Neural progenitor cell (in vitro differentiated cells): ENCODE measurements around the gene CTNNBL1. TPM values are rescaled to one million over a fixed set of nuclear protein-coding genes. Genes with fewer than 3 reads are reported as not detected.

Source experiments
- DNase-seq: peaks from one replicate; pipeline ENCODE4 v3.0.0-alpha.2; 2016; ENCODE audit warnings: low spot score
- H2AFZ ChIP-seq: fragments of 200-600 bp; sonication (generic); replicated peaks from 2 replicates; pipeline ENCODE4 v1.6.1; 2016; ENCODE audit warnings: antibody characterized with exemption
- H3F3A ChIP-seq: fragments of 200-600 bp; sonication (generic); 2 replicates; pipeline ENCODE4 v1.6.1; 2016; ENCODE audit warnings: antibody characterized with exemption, low read depth
- H3K27ac ChIP-seq: fragments of 200-600 bp; sonication (generic); 2 replicates; pipeline ENCODE4 v1.5.1; 2016; ENCODE audit warnings: mild to moderate bottlenecking
- H3K27me3 ChIP-seq: fragments of 200-600 bp; sonication (generic); 2 replicates; pipeline ENCODE4 v1.6.1; 2016; ENCODE audit warnings: mild to moderate bottlenecking, moderate library complexity
- H3K36me3 ChIP-seq: fragments of 200-600 bp; sonication (generic); 2 replicates; pipeline ENCODE4 v1.5.1; 2016
- H3K4me1 ChIP-seq: fragments of 200-600 bp; sonication (generic); 2 replicates; pipeline ENCODE4 v1.6.1; 2016; ENCODE audit warnings: mixed run types
- H3K4me2 ChIP-seq: fragments of 200-600 bp; sonication (generic); 2 replicates; pipeline ENCODE4 v1.6.1; 2016
- H3K4me3 ChIP-seq: fragments of 200-600 bp; sonication (generic); 2 replicates; pipeline ENCODE4 v1.5.1; 2016
- H3K79me2 ChIP-seq: fragments of 200-600 bp; sonication (generic); 2 replicates; pipeline ENCODE4 v1.6.1; 2016; ENCODE audit warnings: low read depth
- H3K9ac ChIP-seq: fragments of 200-600 bp; sonication (generic); 2 replicates; pipeline ENCODE4 v1.6.1; 2016
- H3K9me3 ChIP-seq: fragments of 200-600 bp; sonication (generic); 2 replicates; pipeline ENCODE4 v1.5.1; 2016; ENCODE audit warnings: low read depth
- H4K20me1 ChIP-seq: fragments of 200-600 bp; sonication (generic); 2 replicates; pipeline ENCODE4 v1.6.1; 2016; ENCODE audit warnings: low read depth
- H3K27ac Mint-ChIP-seq: 3 replicates; pipeline ENCODE4 v1.8.0; 2021; ENCODE audit warnings: mixed read lengths
- H3K27me3 Mint-ChIP-seq: 2 replicates; pipeline ENCODE4 v1.8.0; 2022; ENCODE audit warnings: low read depth, mild to moderate bottlenecking, inconsistent platforms, moderate library complexity, mixed read lengths; ENCODE audit not compliant: insufficient read depth
- H3K36me3 Mint-ChIP-seq: 3 replicates; pipeline ENCODE4 v1.8.0; 2021; ENCODE audit warnings: mixed read lengths
- H3K4me1 Mint-ChIP-seq: 3 replicates; pipeline ENCODE4 v1.8.0; 2021; ENCODE audit warnings: mixed read lengths
- H3K4me3 Mint-ChIP-seq: 3 replicates; pipeline ENCODE4 v1.8.0; 2021; ENCODE audit warnings: mild to moderate bottlenecking, moderate library complexity, mixed read lengths
- H3K9me3 Mint-ChIP-seq: 3 replicates; pipeline ENCODE4 v1.8.0; 2020; ENCODE audit warnings: mixed read lengths
- CTCF ChIP-seq: fragments of 200-600 bp; sonication (generic); IDR thresholded peaks from 2 replicates; pipeline ENCODE4 v1.5.1; 2017; ENCODE audit warnings: antibody characterized with exemption, mild to moderate bottlenecking
- EZH2 ChIP-seq: fragments of 200-600 bp; sonication (generic); IDR thresholded peaks from 2 replicates; pipeline ENCODE4 v1.6.1; 2017; ENCODE audit warnings: antibody characterized with exemption, mild to moderate bottlenecking, moderate library complexity
- EZH2phosphoT487 ChIP-seq: fragments of 200-600 bp; sonication (generic); IDR thresholded peaks from 2 replicates; pipeline ENCODE4 v1.6.1; 2017; ENCODE audit warnings: antibody characterized with exemption
- total RNA-seq: library from RNA; depleted of rRNA; stranded (reverse); fragments of >200 nt; gene quantifications from 2 replicates; pipeline ENCODE4 v1.2.3, GENCODE V29; 2015; ENCODE audit warnings: low replicate concordance

The CTNNBL1 gene
- total RNA-seq, 1 donor from 2014 or later: 54.5 TPM

GRCh38 chr20:37762716-37763485 lies 69.1 kb downstream of the CTNNBL1 start:
- Histone ChIP-seq H3K27me3 (no peaks in the 10 kb centered on the region), H3K79me2 (no peaks in the 10 kb centered on the region), H2AFZ (no peak overlapping the region), H3K27ac (no peak overlapping the region), H3K36me3 (no peaks in the 10 kb centered on the region), H3K9ac (no peak overlapping the region), H3K4me3 (no peak overlapping the region), H3K4me1 (peaks cover 29% of the 10 kb centered on the region), H3F3A (peaks cover 19% of the 10 kb centered on the region), H3K9me3 (no peaks in the 10 kb centered on the region), H3K4me2 (no peak overlapping the region), H4K20me1 (peaks cover 5% of the 10 kb centered on the region)
- TF ChIP-seq EZH2phosphoT487 (no peak), CTCF (no peak), EZH2 (no peak)
- Mint-ChIP-seq H3K9me3 (no peaks in the 10 kb centered on the region), H3K4me3 (no peak overlapping the region), H3K27me3 (no peaks in the 10 kb centered on the region), H3K36me3 (no peaks in the 10 kb centered on the region), H3K27ac (no peak overlapping the region), H3K4me1 (peaks cover 18% of the 10 kb centered on the region)
- DNase-seq: no peak

GRCh38 chr20:37764333-37764935 lies 70.6 kb downstream of the CTNNBL1 start:
- H4K20me1 ChIP-seq: no peaks in the 10 kb centered on the region
- DNase-seq: no peak
- Mint-ChIP-seq H3K27me3 (no peaks in the 10 kb centered on the region), H3K27ac (no peak overlapping the region), H3K36me3 (no peaks in the 10 kb centered on the region), H3K9me3 (no peaks in the 10 kb centered on the region), H3K4me3 (no peak overlapping the region), H3K4me1 (peaks cover 8% of the 10 kb centered on the region)
- no peaks in the 10 kb centered on the region for H3K36me3 ChIP-seq
- H3K9ac ChIP-seq: no peak overlapping the region
- TF ChIP-seq CTCF: no peak
- TF ChIP-seq EZH2phosphoT487: no peak
- no peak for TF ChIP-seq EZH2
- H3K27me3 ChIP-seq: no peaks in the 10 kb centered on the region
- no peak overlapping the region for H3K4me2 ChIP-seq
- no peak overlapping the region for H2AFZ ChIP-seq
- no peak overlapping the region for H3K27ac ChIP-seq
- H3K79me2 ChIP-seq: no peaks in the 10 kb centered on the region
- peaks cover 4% of the 10 kb centered on the region for H3F3A ChIP-seq
- no peak overlapping the region for H3K4me3 ChIP-seq
- peaks cover 14% of the 10 kb centered on the region for H3K4me1 ChIP-seq
- no peaks in the 10 kb centered on the region for H3K9me3 ChIP-seq

GRCh38 chr20:37770908-37771307 lies 77.1 kb downstream of the CTNNBL1 start:
- Histone ChIP-seq H3K79me2 (no peaks in the 10 kb centered on the region), H4K20me1 (no peaks in the 10 kb centered on the region), H2AFZ (no peak overlapping the region), H3K27ac (no peak overlapping the region), H3K4me1 (no peaks in the 10 kb centered on the region), H3K4me3 (no peak overlapping the region), H3F3A (peaks cover 9% of the 10 kb centered on the region), H3K9me3 (no peaks in the 10 kb centered on the region), H3K9ac (no peak overlapping the region), H3K36me3 (no peaks in the 10 kb centered on the region), H3K27me3 (no peaks in the 10 kb centered on the region), H3K4me2 (no peak overlapping the region)
- no peak for TF ChIP-seq CTCF
- no peak for TF ChIP-seq EZH2phosphoT487
- no peak for TF ChIP-seq EZH2
- Mint-ChIP-seq H3K9me3 (no peaks in the 10 kb centered on the region), H3K27me3 (no peaks in the 10 kb centered on the region), H3K27ac (no peak overlapping the region), H3K4me3 (no peak overlapping the region), H3K36me3 (no peaks in the 10 kb centered on the region), H3K4me1 (no peaks in the 10 kb centered on the region)
- no peak for DNase-seq
